GM19324 (cell line): ENCODE results near the gene KCNH1.

Experiments used
- ATAC-seq: cut with Tn5 transposase; IDR thresholded peaks from one replicate; pipeline ENCODE4 v1.9.1; 2021; ENCODE audit warnings: mild to moderate bottlenecking, moderate library complexity; ENCODE audit not compliant: unreplicated experiment, low FRiP score

KCNH1 gene

DNA sequence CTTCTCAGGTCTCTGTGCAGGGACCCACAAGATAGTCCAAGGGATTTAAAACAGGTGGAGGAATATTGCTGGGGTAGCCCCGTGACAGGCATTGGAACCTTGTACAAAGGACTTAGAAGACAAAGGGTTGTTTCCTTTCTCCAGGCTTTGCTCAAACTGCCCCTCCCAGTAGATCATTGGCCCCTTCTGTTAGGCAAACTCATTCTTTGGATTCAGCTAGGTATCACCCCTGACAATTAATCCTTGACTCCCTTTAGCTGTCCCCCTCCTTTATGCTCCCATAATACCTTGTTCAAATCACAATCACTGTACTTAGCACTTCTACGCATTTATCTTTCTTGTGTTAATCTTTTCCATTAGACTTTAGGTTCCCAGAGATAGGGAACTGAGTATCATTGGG is 360.5 kb downstream of the KCNH1 start:
- ATAC-seq = no peak

DNA sequence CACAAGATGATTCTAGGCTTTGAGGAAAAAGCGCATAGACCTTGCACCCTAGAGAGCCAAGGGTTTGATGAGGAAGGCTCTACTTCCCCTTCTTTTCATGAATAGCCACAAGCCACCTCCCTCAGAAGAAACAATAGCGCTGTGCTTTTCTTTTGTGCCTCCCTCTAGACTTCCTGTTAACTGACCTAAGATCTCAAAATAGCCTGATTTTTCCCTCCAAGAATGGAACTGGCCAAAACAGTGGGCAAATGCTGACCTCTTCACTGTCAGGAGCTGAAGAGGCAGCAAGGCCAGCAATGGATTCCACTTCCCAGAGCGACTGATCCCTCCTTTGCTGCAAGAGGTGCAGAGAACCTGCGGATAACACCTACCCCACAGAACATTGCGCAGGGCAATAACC is 362.8 kb downstream of the KCNH1 start:
- ATAC-seq = no peak

DNA sequence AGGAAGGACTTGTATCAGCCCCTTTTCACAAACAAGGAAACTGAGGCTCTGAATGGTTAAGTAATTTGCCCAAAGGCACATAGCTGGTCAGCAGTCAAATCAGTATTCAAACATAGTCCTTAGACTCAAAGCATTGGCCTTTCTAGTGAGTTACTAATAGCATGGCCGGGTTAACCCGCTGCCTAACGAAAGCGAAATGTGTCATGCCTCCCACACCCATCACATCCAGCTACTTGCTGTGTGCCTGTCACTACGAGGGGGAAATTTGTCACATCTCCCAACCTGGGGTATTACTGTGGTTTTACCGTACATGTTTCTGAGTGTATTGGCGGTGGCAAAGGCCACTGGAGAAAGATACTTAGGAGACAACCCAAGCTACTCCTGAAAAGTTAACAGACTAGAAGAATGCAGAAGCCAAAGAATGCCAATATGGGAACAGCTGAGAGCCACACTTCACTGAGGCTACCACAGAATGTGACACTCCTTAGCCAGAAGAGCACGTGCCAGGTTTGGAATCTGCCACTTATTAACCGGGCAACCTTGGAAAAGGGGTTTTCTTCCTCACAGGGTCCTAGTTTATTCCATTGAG is 363.5 kb downstream of the KCNH1 start:
- ATAC-seq = no peak

DNA sequence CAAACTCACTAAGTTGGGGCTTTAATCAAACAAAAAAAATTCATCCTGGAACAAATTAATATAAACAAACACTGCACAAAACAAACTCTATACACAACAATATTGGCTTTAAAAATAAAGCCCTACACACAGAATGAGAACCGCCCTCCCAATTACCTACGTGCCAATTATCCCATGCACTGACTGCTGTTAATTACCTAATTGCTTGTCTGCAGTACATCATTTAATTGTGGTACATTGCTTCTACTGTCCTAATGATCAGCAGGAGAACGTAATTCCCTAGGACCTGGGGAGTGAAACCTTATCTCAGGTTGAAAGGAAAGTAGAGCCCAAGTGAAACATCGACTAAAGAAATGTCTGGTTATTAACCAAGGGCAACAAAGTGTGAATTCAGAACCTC is 364.5 kb downstream of the KCNH1 start:
- no peak for ATAC-seq

DNA sequence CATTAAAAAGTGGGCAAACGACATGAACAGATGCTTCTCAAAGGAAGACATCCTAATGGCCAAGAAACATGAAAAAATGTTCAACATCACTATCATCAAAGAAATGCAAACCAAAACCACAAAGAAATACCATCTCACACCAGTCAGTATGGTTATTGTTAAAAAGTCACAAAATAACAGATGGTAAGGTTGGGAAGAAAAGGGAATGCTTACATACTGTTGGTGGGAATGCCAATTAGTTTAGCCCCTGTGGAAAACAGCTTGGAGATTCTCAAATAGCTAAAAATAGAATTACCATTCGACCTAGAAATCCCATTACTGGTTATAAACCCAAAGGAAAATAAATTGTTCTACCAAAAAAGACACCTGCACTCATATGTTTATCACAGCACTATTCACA is 369.4 kb downstream of the KCNH1 start:
- no peak for ATAC-seq

DNA sequence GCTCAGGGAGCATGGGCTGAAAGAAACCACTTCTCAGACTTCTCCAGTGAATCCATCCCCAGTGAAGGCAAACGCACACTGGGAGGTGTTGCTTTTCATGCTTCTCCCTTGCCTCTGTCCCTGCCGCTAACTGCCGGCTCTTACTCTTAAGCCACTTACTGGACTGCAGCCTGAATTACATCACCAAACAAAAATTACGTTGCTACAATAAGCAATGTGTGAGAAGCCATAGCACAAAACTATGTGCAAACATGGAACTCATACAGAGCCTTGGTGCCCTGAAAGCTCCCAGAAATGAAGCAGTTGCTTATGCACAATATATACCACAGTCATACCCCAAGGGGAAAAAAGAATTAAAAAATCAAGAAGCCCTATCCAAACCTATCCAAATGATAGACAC is 375.2 kb downstream of the KCNH1 start:
- no peak for ATAC-seq

DNA sequence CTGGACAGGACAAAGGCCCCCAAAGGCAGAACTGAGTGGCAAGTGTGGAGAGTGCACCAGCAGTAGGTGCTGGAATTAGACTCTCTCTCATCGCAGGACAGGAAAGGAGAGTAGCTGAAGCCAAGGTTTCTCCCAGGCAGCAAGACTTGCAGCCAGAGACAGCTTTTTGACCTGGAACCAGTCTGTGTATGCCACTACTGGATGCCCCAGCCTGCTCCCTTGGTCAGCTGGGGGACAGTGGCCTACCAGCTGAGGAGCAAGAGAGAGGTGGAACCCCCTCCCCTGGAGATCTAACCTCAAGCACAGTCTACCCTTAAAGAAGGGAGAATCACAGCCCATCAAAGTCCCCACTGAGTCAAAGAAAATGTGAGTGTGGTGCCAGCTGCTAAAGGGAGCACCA is 375.7 kb downstream of the KCNH1 start:
- ATAC-seq = no peak

DNA sequence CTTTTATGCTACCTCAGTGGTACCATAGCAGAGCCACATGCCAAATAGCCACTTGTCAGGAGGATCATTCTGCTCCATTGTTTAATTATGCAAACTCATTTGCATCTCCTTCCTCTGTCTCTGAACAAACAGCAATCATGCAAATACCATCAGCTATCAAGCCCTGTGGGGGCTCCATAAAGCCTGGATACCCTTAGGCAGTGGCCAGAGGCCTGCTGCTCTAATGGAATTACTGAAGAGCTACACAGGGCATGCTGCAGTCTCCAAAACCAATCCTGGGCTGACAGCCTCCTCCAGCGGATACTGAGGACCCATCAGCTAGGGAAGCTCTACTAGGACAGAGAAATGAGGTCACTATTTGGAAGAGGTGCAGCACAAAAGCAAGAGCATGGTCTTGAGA is 376.3 kb downstream of the KCNH1 start:
- no peak for ATAC-seq

DNA sequence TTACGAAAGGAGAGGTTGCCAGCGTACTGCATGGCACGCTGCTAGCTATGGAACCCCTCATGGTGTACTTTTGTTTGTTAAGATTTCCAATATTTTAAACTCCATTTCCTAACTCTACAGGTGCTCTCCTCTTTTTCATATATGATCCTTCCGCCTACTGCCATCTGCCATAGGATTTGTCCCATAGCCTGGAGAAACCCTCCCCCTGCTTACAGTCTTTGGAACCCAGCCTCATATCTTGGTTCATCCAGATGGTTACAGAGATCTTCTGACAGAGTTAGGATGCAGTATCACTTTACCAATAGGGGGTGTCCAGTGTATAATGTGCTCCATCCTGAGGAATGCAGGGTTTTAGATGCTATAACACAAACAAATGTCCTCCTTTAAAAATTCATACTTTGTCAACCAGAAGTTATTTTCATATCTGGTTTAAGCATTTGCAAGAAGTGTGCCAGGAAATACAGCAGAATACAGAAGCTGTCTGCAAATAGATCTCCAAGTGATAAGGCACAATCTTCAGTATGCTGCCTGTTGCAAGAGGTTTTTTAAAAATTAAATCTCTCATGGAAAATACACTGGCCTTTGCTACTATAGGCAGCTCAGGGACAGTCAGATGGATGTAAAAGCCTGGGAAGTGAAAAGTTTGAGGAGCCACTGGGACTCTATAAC is 377.8 kb downstream of the KCNH1 start:
- ATAC-seq = no peak

DNA sequence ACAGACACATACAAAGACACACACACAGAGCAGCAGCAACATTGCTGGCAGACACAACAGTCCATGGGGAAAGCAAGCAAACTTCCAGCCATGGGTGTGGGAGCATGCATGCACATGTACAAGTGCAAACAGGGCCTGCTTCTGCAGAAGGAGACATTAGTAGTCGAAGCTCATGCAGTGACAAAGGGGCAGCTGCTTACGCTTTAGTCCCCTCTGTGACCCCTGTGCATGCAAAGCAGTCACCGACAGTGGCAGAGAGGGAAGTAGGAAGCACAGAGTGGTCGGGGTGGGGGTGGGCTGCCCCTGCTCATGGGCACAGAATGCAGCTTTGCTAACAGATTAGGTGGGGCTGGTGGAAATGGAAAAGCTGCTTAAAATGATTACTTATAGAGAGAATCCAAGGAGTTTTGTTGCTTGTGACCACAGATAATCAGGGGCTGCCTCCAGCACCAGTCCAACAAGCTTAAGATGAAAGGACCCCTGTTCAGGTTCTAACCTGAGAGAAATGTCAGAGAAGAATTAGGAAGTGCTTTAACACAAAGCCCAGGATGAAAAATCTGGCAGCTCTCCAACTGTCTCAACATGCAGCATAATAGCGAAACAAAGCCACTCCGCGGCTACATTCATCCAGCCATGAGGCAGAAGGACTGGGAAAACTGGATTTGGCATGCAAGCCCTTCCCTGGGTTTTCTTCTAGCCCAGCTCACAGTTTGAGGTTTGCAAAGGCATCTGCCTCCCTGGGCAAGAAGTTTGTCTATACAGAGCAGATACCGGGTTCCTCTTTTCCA is 378.9 kb downstream of the KCNH1 start:
- no peak for ATAC-seq

DNA sequence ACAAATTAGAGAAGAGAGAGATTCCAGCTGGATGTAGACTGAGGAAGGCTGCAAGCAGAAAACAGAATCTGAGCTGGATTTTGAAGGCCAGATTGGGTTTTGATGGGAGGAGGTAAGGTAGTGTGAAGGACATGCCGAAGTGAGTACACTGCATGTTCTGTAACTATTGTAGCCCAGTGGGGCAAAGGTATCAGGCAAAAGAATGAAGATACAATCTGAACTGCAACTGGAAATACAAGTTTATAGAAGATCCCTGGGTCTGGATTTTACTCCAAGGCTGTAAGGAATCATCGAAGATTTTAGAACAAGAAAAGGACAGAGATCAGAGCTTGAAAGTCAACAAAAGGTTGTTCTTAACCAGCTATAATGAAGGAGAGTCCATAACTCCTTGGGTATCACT is 382.0 kb downstream of the KCNH1 start:
- no peak for ATAC-seq

DNA sequence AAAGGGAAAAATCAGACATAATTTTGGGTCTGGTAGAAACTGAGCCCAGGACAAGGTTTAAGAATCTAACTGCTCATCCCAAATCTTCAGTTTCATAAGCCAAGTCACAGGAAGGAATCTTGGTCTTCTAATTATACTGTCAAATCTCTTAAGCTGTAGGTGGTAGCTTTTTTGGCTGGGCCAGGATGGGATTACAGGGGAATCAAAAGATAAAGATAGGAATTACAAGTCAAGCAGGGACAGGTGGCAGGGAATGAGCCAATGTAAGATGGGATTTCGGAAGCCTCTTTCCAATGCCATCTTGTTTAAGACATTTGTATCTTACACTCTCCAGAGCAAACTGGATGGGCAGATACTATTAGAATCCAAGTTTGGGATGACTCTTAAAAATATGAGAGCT is 383.5 kb downstream of the KCNH1 start:
- ATAC-seq = no peak

DNA sequence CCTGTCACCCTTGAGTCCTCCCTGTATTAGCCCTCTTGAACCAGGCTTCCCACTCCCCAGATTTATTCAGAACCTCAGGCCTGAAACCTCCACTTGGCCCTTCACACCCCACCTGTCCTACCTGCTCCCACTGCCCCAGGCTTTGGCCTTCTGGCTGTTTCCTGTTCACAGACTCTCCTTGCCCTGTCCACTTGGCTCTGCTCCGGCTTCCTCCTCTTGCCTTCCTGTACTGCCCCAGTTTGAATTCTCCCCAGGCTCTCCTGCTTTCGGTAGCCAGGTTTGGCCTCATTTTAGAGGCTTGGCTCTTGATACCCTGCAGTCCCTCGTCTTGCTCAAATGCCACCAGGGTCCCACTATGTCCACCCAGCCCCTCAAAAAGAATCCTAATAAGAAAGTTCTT is 385.2 kb downstream of the KCNH1 start:
- ATAC-seq = no peak

DNA sequence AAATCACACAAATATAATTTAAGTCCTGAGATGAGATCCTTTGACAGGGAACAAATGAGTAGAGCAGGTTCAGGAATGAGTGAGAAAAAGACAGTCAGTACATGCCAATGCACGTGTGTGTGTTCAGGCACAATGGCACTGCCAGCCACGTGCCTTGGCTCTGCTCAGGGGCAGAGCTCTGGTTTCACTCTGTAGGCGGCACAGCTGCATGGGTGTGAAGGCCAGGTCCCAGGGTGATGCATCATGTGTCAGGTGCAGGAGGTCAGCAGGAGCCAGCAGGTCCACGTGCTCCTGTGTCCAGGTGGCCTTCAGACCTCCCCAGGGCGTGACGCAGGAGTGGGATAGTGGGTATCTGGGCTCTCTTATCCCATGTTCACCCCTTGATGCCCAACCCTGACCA is 386.1 kb downstream of the KCNH1 start:
- ATAC-seq = no peak

DNA sequence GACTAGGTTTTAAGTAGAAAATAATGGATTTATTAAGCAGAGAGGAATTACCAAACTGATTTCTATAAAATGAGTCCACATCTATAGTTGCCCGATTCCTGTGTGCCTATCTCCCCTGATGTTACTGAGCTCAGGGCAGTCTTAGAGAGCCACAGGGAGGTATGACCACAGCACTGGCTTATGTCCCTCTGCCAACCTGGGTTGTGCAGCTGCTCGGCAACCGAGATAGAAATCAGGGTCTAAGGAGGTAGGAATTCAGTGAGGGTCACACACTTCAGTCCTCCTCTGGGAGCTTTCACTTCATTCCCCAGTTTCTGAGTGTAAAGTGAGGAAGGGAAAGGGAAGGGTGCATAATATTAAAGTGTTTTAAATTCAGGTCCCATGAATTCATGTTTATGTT is 386.8 kb downstream of the KCNH1 start:
- ATAC-seq = no peak

DNA sequence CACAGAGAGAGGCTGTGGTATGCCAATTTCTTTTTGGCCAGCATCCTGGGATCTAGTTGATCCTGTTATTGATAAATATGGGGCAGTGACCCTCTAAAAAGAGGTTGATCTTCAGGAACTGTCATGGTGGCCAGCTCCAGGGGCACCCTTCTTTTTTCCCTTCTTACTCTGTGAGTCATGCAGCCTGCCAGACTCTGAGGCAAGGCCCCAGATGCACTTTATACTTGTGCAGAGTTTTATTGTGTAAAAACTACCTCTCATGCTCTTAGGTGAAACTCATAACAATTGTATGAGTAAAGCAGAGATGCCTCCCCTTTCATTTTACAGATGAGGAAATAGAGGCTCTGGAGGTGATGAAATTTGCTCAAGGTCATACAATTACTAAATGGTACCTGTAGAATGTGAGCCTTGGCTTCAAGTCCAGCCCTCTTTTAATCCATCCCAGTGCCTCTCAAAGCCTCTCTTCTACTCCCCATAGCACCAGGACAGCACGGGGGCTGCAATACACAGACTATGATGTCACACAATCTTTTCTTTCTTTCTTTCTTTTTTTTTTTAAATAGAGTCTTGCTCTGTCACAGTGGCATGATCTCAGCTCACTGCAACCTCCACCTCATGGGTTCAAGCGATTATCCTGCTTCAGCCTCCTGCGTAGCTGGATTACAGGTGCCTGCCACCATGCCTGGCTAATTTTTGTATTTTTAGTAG is 387.8 kb downstream of the KCNH1 start:
- no peak for ATAC-seq

DNA sequence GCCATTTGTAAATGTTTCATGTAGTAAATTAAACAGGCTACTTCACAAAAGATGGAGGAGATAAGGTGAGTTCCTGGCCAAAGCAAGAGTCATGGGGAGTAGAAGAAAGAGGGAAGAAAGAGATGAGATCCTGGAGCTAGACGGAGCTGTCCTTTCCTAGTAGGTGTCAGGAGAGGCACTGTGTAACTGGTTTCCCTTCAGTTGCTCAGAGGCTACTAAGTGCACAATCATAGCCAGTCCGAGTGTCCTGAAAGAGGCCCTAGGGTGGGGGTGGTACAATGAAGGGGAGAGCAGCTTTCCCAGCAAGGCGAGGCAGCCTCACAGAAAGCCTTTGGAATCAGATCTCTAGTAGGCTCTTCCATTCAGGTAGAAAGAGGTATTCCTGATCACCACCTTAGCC is 390.9 kb downstream of the KCNH1 start:
- no peak for ATAC-seq

DNA sequence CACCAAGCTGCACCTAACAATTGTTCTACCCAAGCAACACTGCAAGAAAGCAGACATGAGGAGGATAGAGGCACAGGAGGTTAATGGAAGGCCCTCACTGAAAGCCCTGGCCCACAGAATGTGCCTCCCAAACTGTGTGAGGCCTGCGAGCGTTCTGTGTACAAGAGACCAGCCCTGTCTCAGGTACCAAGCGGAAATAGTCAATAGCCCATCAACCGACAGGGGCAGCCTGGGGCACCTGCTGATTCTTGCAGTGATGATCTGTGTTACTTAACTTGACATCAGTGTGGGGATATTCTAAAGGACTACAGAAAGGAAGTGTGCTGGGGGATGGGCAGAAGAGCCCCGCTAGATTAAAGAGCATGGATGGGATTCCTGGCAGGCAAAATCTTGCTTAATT is 392.4 kb downstream of the KCNH1 start:
- ATAC-seq = no peak

DNA sequence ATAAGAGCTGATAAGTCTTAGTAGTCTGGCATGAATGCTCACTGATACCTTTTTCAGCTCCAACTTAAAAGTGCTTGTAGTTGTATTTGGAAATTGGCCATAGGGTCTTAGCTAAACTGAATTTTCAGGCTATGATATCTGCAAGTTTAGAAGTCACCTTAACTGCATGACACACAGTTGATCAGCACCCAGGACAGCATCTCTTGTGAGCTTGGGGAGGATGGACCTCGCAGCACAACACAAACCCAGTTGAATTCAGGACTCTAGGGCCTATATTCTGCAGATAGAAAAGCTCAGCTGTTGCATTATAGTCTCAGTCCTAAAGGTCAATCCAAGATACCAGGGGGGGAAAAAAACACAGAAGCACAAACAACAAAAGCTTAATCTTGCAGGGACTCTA is 394.3 kb downstream of the KCNH1 start:
- no peak for ATAC-seq

DNA sequence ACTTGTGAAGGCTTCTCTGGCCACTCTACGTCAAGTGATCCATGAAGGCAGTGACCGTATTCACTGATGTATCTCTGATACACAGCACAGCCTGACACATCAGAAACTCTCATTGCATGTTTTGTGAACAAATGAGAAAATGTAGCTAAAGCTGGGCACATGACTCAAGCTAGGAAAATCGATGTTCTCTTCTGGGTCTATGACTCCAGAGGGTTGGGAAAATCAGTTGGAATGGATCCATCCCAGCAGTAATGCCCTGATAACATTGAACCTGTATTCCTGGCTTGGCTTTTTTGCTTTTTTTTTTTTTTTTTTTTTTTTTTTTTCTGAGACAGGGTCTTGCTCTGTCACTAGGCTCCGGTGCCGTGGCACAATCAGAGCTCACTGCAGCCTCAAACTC is 395.7 kb downstream of the KCNH1 start:
- ATAC-seq = no peak

DNA sequence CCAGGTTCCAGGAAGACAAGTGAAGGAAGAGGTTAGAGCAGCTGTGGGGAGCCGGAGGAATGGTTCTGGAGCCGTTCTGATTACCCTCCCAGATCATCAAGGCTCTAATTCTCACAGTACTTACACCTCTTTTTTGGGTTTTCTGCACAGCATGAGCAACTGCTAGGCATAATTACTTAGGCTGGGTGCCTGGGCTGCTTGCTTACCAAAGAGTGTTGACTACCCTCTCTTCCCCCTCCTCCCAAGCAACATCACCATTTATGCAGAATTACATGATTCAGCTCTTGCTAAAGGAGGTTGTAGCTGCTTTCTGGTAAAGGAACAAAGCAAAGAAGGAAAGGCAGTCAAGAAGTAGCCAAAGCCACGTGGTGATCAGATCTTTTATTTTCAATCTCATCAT is 397.2 kb downstream of the KCNH1 start:
- ATAC-seq = no peak
